ENCODE measurements around the gene CREBZF. TPM values are rescaled to one million over a fixed set of nuclear protein-coding genes. Genes with fewer than 3 reads are reported as not detected.

Gene CREBZF
- total RNA-seq, 1 experiment from 2014 or later: 50.2 TPM

- H3K4me3 Mint-ChIP-seq: no peak overlapping the region
- no peaks in the 10 kb centered on the region for H3K79me2 ChIP-seq (ENCODE audit: insufficient read depth, low read length)
- no peak overlapping the region for H3K23ac ChIP-seq (ENCODE audit: insufficient read length, low read depth, low read length)
- H4K20me1 ChIP-seq (ENCODE audit: control insufficient read depth, insufficient read depth, insufficient read length): no peaks in the 10 kb centered on the region
- H4K91ac ChIP-seq (ENCODE audit: insufficient read length, low read depth, low read length): no peak overlapping the region
- no peak overlapping the region for H2BK5ac ChIP-seq (ENCODE audit: insufficient read length, low read length)
- H3K56ac ChIP-seq (ENCODE audit: insufficient read length, low read depth, low read length): no peak overlapping the region
- no peak overlapping the region for H2AFZ ChIP-seq (ENCODE audit: low read length)
- H3K9me3 ChIP-seq (ENCODE audit: control insufficient read depth, low read depth, low read length): no peaks in the 10 kb centered on the region
- TF ChIP-seq, protein P1, sequence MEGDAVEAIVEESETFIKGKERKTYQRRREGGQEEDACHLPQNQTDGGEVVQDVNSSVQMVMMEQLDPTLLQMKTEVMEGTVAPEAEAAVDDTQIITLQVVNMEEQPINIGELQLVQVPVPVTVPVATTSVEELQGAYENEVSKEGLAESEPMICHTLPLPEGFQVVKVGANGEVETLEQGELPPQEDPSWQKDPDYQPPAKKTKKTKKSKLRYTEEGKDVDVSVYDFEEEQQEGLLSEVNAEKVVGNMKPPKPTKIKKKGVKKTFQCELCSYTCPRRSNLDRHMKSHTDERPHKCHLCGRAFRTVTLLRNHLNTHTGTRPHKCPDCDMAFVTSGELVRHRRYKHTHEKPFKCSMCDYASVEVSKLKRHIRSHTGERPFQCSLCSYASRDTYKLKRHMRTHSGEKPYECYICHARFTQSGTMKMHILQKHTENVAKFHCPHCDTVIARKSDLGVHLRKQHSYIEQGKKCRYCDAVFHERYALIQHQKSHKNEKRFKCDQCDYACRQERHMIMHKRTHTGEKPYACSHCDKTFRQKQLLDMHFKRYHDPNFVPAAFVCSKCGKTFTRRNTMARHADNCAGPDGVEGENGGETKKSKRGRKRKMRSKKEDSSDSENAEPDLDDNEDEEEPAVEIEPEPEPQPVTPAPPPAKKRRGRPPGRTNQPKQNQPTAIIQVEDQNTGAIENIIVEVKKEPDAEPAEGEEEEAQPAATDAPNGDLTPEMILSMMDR (conservative IDR thresholded peaks at IDR 0.05): no peak
- no peaks in the 10 kb centered on the region for H3K27me3 ChIP-seq (ENCODE audit: insufficient read depth, low read length)
- no peak overlapping the region for H3K27ac Mint-ChIP-seq
- H3K9ac ChIP-seq (ENCODE audit: extremely low read depth, insufficient read length, low read length): no peak overlapping the region
- no peak overlapping the region for H4K5ac ChIP-seq (ENCODE audit: insufficient read length, low read depth, low read length)
- H3K4ac ChIP-seq (ENCODE audit: low read depth, low read length): no peak overlapping the region
- H3K18ac ChIP-seq (ENCODE audit: insufficient read length, low read depth, low read length): no peak overlapping the region
- no peak overlapping the region for H4K8ac ChIP-seq (replicated peaks; ENCODE audit: insufficient read length, low read depth, low read length)
- no peak overlapping the region for H2AK5ac ChIP-seq (ENCODE audit: insufficient read length, low read length)
- no CpG with 5 or more reads among the region's 1 CpG for WGBS (ENCODE audit: extremely low coverage, insufficient read length, low lambda C conversion rate)
- H2BK20ac ChIP-seq (ENCODE audit: low read depth, low read length, poor library complexity, severe bottlenecking): no peak overlapping the region
- H3K23me2 ChIP-seq (ENCODE audit: insufficient read length, low read depth, low read length, poor library complexity, severe bottlenecking): no peaks in the 10 kb centered on the region
- no peak overlapping the region for H3T11ph ChIP-seq (ENCODE audit: low read length)
- no peak overlapping the region for H3K27ac ChIP-seq (ENCODE audit: insufficient read length, low read depth, low read length)
- peaks cover 0 to 2% of the 10 kb centered on the region in 2 experiments; a peak in 1 of 5 replicates for H3K9me3 Mint-ChIP-seq
- no peak overlapping the region for H2BK12ac ChIP-seq (ENCODE audit: insufficient read length, low read depth, low read length)
- H3K79me1 ChIP-seq (ENCODE audit: insufficient read depth, low read depth, low read length, poor library complexity, severe bottlenecking): no peaks in the 10 kb centered on the region
- no peak overlapping the region for H3K4me2 ChIP-seq (ENCODE audit: insufficient read depth, insufficient read length, low read length)
- H3K4me1 ChIP-seq (ENCODE audit: insufficient read depth, low read length): no peaks in the 10 kb centered on the region; the same call in 1 of the 2 replicates
- no peaks in the 10 kb centered on the region for H3K27me3 Mint-ChIP-seq (ENCODE audit: low read depth)
- no peak overlapping the region for H3K14ac ChIP-seq (ENCODE audit: insufficient read depth, low read length)
- H2BK15ac ChIP-seq (ENCODE audit: low read depth, low read length): no peak overlapping the region
- H3K4me1 Mint-ChIP-seq: peaks cover 0 to 3% of the 10 kb centered on the region in 2 experiments; a peak in 2 of 4 replicates
- no peaks in the 10 kb centered on the region for H3K36me3 Mint-ChIP-seq (ENCODE audit: insufficient read depth in 1 of 3, low read depth in 3 of 3)
- H2BK120ac ChIP-seq (ENCODE audit: low read depth, low read length, poor library complexity, severe bottlenecking): no peak overlapping the region
- no peak for DNase-seq
Measured at GRCh38 chr11:85698195-85698594, 33.3 kb upstream of the CREBZF start.

Measured in H9 (cell line).